Left kidney (tissue), 2 donors: ENCODE data around the gene SLC7A6OS. TPM values are rescaled to one million over a fixed set of nuclear protein-coding genes. Genes with fewer than 3 reads are reported as not detected.

Experiments used
- DNase-seq: peaks from one replicate; pipeline ENCODE4 v3.0.0-alpha.2; 2013
- polyA plus RNA-seq: library from polyadenylated mRNA; unstranded; fragments of 120-200 nt; gene quantifications from one replicate; pipeline ENCODE4 v1.2.1, GENCODE V29; 2013; ENCODE audit not compliant: insufficient read length

The SLC7A6OS gene
- polyA plus RNA-seq, 1 donor = 25.7 TPM

DNA sequence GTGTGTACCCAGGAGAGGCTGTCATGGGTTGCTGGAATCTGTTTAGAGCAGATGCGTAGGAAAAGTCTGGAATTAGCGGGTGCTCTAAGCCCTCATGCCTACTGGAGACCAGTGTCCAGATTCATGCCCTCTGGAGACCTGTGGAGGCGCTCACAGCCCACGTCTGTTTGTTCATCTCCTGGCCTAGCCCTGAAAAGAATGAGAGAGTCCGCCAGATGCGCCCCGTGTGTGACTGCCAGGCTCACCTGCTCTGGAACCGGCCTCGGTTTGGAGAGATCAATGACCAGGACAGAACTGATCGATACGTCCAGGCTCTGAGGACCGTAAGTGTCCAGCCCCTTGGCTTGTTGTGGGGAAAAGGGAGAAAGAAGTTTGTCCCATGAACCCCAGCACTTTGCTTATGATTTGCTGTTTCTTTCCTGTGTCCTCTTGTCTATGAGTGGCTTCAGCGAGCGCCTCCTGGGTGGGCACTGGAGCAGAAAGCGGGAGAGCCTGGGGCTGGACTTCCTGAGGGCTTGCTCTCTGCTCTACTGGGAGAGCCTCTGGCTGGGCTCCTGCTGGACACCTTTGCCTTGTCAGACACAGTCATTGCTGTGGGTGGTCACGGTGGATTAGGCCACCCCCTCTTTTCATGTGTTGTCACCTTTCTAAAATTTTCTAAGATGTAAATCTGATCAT lies 35.4 kb upstream of the SLC7A6OS start:
- no peak for DNase-seq

- no peak for DNase-seq
Observed at GRCh38 chr16:68345351-68345810, 34.6 kb upstream of the SLC7A6OS start.

GRCh38 chr16:68344252-68344651 lies 33.5 kb upstream of the SLC7A6OS start:
- DNase-seq = no peak

DNA sequence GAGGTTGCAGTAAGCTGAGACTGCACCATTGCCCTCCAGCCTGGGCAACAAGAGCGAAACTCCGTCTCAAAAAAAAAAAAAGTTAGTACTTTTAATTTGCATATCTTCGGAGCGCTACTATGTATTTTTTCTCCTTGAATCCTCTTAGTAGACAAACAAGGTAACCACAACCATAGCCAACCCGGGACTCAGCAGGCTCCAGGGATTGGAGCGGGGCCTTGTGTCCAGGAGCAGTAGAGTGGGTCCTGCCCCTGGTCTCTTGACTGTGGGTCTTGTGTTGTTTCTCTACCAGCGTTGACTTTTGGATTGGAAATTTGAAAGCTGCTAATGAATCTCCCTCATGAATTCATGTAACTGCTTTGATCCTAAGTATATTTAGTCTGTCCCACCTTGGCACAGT lies 32.4 kb upstream of the SLC7A6OS start:
- DNase-seq = no peak

GRCh38 chr16:68342620-68343019 lies 31.9 kb upstream of the SLC7A6OS start:
- DNase-seq = no peak

- no peak for DNase-seq
Observed at GRCh38 chr16:68339214-68339613, 28.5 kb upstream of the SLC7A6OS start.

DNA sequence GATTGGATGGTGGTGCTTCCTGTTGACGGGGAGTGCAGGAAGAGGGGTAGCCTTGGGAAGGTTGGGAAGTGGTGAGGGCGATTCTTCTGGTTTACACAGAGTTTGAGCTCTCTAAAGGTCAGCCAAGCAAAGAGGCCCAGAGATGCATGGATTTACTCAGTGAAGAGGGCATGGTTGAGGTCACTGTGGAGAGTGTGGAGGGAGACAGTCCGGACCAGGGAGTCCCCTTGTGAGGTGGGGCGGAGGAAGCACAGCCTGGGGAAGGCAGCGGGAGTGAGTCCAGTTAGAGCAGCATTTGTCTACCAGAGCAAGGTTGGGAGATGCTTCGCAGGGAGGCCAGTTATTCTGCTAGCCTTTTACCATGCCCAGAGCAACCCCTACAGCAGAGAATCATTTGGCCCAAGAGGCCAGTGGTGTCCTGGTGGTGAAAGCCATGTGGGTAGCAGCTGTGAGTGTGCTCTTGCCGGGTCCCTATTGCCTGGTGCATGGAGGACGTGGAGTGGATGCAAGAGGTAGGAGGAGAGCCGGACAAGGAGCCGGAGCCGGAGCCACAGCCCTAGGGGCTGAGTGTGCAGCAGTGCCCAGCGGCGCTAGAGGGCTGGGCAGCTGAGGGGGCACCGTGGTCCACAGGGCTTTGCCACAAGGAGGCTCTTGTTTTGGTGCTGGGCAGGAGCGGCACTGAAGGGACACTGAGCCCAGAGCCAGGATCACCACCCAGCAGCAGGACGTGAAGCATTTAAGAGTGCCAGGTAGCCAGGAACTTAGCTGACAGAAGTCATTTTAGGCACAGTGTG lies 27.8 kb upstream of the SLC7A6OS start:
- DNase-seq = no peak

DNA sequence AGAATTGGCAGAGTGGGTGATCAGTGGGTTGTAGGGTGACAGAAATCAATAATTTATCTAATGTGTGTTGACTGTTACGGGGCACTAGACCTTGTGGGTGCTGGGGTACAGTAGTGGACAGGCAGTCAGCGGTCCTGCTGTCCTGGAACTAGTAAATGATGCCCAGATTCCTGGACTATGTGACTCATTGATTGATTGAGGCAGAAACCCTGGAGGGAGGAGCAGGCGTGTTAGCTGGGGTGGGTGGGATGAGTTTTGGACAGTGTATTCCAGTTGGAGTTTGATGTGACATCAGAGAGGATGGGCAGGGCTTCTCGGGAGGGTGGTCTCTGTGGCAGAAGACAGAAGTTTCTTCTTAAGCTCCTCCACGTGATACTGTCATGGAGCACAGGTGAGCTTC lies 24.4 kb upstream of the SLC7A6OS start:
- DNase-seq = no peak

DNA sequence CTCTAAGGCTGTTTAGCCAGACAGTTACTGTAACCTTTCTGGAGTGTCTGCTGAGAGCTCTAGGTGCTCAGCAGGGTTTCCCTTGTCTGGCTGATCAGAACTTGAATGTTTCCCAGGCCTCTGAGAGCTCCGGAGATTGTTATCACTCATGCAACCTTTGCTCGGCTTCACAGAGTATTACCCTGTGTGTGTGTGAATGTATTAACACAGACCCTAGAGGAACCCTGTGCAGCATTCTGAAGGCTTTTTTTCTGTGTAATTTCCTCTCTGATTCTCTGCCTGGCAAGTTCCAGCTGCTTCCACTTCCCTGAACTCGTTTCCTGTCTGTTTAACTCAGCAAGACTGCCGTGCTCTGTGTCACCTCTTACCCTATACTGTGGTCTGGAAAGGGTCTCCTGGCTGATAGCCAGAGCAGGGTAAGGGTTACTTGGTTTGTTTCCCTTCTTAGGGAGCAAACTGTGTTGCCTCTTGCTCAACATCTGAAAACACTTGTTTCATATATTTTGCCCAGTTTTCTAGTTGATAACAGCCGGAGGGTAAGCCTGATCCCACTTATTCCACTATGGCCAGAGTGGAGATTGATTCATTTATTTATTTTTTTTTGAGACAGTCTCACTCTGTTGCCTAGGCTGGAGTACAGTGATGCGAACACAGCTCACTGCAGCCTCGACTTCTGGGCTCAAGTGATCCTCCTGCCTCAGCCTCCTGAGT lies 21.8 kb upstream of the SLC7A6OS start:
- no peak for DNase-seq

DNA sequence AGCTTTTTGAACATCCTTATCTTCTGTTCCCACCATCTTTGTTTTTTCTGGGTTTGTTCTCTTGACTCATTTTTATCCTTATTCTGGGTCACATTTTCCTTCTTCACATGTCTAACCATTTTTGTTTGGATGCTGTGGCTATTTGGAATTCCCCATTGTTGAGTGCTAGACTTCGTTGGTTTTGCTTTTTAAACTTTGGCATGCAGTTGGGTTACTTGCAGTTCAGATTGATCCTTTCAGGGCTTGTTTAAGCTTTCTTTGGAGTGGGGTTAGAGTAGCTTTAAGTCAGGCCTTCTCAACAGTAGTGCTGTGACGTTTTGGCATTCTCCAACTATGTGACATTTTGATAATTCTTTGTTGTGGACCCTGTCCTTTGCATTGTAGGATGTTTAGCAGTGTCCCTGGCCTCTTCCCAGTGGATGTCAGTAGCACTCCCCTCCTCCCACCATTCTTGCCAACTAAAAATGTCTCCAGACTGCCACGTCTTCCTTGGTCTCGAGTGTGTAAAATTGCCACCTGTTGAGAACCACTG lies 21.2 kb upstream of the SLC7A6OS start:
- DNase-seq = no peak

- DNase-seq = no peak
Observed at GRCh38 chr16:68328860-68329390, 18.2 kb upstream of the SLC7A6OS start.

DNA sequence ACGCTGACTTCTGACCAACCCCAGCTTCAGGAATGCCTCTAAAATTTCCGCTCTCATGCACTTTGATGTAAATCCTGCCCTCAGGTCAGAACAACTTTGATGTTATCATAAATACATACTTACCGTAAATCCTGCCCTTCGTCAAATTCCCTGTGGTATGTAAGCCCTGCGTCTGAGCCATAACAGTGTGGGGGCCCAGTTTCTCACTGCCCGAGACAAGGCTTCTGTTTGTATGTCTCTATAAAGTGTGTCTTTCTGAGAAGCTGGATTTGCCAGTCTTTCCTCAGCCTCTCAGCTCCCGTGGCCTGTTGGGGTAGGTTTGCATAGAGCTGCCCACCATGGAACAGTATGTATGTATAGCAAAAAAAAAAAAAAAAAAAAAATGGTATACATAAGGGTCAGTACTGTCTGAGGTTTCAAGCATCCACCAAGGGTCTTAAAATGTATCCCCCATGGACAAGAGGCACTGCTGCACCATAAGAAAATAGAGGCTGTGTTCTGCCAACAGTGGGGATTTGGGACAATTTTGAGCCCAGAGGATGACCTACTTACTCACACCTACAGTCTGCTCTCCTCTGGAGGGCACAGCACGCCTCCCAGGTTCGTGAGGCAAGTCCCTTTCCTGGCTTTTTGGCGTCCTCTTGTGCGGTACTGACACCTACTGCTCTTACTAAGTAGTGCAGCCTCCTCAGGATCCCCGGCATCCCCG lies 17.6 kb upstream of the SLC7A6OS start:
- DNase-seq = peak; percentile 78

DNA sequence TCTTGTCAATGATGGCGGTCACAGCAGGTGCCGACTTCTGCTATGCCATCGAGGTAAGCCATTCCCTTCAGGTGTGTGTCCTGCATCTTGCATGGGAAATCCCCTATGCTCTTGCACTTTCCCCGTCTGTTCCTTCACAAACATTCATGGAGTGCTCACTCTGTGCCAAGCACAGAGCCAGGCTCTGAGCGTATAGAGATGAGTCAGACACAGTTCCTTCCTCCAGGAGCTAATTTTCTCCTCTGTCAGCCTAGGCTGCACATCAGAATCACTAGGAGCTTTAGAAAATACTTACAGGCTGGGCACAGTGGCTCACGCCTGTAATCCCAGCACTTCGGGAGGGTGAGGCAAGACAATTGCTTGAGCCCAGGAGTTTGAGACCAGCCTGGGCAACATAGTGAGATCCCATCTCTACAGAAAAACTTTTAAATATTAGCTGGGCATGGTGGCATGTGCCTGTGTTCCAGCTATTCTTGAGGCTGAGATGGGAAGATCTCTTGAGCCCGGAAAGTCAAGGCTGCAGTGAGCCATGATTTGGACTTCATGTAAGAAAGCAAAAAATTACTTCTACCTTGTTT lies 14.1 kb upstream of the SLC7A6OS start:
- no peak for DNase-seq

DNA sequence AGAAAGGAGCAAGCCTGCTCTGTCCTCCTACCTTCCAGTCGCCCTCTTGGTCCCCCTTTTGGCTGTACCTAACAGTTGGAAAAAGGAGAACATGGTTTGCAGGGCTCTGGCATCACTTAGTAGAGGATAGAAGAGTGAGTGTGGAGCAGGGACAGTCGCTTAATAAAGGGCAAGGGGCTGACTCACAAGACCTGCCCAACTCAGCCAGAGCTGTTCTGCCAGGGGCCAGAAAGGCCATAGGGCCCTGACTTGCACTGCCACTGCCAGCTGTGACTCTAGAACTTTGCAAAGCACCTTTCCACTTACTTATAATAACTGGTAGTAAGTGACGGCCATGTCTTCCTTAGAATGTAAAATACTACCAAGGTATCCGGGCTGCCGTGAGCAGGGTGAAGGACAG lies 13.6 kb upstream of the SLC7A6OS start:
- no peak for DNase-seq

- no peak for DNase-seq
Observed at GRCh38 chr16:68319185-68319908, 8.6 kb upstream of the SLC7A6OS start.

GRCh38 chr16:68313116-68313515 lies 2.4 kb upstream of the SLC7A6OS start:
- DNase-seq = no peak

- no peak for DNase-seq
Observed at GRCh38 chr16:68310437-68310773, 341 bp downstream of the SLC7A6OS start.

DNA sequence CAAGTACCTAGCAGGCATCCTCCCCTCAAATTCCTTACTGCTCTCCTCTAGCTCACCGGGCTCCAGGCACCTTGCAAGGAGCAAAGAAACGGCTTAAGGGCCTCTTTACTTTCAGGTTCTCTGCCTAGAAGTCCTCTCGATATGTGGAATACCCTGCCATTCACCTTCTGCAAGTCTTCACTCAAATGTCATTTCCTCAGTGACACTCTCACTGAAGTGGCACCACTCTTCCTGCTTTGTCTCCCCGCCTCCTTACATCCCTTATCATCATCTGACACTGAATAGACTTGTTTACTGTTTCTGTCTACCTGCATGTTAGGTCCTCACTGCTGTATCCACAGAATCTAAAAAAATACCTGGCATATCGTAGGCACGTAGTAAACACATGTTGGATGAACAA lies 947 bp downstream of the SLC7A6OS start:
- no peak for DNase-seq

DNA sequence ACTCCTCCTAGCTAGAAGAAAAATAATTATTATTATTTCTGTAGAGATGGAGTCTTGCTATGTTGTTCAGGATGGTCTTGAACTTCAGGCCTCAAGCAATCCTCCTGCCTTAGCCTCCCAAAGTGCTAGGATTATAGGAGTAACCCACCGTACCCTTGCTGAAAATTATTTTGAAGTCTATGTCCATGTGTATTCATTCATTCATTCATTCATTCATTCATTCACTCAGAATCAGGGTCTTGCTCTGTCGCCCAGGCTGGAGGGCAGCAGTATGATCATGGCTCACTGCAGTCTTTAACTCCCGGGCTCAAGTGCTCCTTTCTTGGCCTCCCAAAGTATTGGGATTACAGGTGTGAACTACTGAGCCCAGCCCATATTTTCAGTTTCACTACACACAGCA lies 4.1 kb downstream of the SLC7A6OS start:
- DNase-seq = no peak

DNA sequence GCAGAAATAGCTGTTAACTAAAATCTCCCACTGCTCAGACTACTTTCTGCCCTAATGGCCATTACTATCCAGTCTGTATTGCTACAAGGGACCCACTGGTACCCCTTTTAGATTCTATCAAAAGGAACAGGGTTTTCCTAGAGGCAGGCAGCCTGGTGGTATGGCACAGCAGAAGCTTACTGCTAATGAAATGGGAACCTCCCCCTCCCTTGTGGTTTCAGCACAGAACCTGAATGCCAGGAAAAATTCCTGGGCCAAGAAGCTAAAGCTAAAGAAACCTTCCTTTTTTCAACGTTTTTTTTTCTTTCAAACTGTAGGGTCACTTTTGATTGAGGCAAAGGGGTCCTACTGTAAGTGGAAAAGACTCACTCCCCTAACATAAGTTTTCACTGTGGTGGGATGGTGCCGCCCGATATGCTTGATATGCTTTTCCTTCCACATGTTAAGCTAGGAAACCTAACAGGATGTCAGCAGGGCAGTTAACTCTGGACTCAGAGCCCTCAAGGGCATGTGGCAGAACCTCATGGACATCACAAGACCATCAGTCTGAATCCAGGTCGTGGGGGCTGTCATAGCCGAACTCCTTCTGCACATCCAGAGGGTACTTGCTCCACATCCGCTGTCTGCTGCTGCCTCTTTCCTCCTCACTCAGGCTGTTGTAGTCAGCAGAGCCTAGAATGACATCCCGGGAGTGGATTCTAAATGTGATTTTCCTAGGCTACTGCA lies 9.8 kb downstream of the SLC7A6OS start:
- DNase-seq = no peak
